ENCODE measurements around the gene CDC42BPB.

- no peak for TF ChIP-seq EZH2 (IDR thresholded peaks at IDR 0.05; ENCODE audit: low read length)
- TF ChIP-seq, protein P1, sequence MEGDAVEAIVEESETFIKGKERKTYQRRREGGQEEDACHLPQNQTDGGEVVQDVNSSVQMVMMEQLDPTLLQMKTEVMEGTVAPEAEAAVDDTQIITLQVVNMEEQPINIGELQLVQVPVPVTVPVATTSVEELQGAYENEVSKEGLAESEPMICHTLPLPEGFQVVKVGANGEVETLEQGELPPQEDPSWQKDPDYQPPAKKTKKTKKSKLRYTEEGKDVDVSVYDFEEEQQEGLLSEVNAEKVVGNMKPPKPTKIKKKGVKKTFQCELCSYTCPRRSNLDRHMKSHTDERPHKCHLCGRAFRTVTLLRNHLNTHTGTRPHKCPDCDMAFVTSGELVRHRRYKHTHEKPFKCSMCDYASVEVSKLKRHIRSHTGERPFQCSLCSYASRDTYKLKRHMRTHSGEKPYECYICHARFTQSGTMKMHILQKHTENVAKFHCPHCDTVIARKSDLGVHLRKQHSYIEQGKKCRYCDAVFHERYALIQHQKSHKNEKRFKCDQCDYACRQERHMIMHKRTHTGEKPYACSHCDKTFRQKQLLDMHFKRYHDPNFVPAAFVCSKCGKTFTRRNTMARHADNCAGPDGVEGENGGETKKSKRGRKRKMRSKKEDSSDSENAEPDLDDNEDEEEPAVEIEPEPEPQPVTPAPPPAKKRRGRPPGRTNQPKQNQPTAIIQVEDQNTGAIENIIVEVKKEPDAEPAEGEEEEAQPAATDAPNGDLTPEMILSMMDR (optimal IDR thresholded peaks at IDR 0.05 in 1 of 3, IDR thresholded peaks at IDR 0.05 in 1 of 3, conservative IDR thresholded peaks at IDR 0.05 in 1 of 3; ENCODE audit: extremely low read depth in 1 of 3, insufficient read depth in 2 of 3, low read length in 3 of 3): no peak
Observed at GRCh38 chr14:103067231-103067954, 10.0 kb upstream of the CDC42BPB start.
